HepG2 (cell line): ENCODE data around the gene WDR35.

ENCODE experiments used
- ETV6 ChIP-seq: sonication (generic); formaldehyde crosslinking; conservative IDR thresholded peaks from 2 replicates; pipeline ENCODE4 v1.4.0; 2020; ENCODE audit warnings: missing genetic modification reagents
- KDM5A ChIP-seq: fragments of 200-600 bp; sonication (generic); IDR thresholded peaks from 2 replicates; pipeline ENCODE4 v1.7.0; 2018; ENCODE audit warnings: antibody characterized with exemption, mild to moderate bottlenecking, low read length, borderline replicate concordance
- MLLT10 ChIP-seq: sonication (generic); formaldehyde crosslinking; IDR thresholded peaks from 2 replicates; pipeline ENCODE4 v1.4.0; 2020; ENCODE audit warnings: missing genetic modification reagents
- POLR2A ChIP-seq, 2 experiments: IDR thresholded peaks; 2 replicates each; pipeline ENCODE4 v1.6.1; 2011; ENCODE audit warnings: low read depth in 2 of 2, low read length in 2 of 2, mild to moderate bottlenecking in 1 of 2, moderate library complexity in 1 of 2; ENCODE audit not compliant: insufficient read depth in 1 of 2
- ZNF274 ChIP-seq: sonication (generic); formaldehyde crosslinking; IDR thresholded peaks from 2 replicates; pipeline ENCODE4 v1.5.1; 2020; ENCODE audit warnings: mild to moderate bottlenecking, missing genetic modification reagents
- ZNF510 ChIP-seq: sonication (generic); formaldehyde crosslinking; IDR thresholded peaks from 2 replicates; pipeline ENCODE4 v1.4.0; 2020; ENCODE audit warnings: low read depth, mild to moderate bottlenecking, missing genetic modification reagents
- ZNF558 ChIP-seq: sonication (generic); formaldehyde crosslinking; IDR thresholded peaks from 2 replicates; pipeline ENCODE4 v1.9.0; 2022; ENCODE audit warnings: mild to moderate bottlenecking, missing genetic modification reagents, borderline replicate concordance
- ZNF569 ChIP-seq: sonication (generic); formaldehyde crosslinking; IDR thresholded peaks from 2 replicates; pipeline ENCODE4 v1.5.0; 2020; ENCODE audit warnings: mild to moderate bottlenecking, missing genetic modification reagents, moderate library complexity, borderline replicate concordance
- TF ChIP-seq, protein P1 (sequence below): sonication (generic); formaldehyde crosslinking; IDR thresholded peaks from 2 replicates; pipeline ENCODE4 v1.5.0; 2020; ENCODE audit warnings: mild to moderate bottlenecking, missing genetic modification reagents, moderate library complexity
- TF ChIP-seq, protein P2 (sequence below): sonication (generic); formaldehyde crosslinking; IDR thresholded peaks from 2 replicates; pipeline ENCODE4 v1.5.0; 2020; ENCODE audit warnings: mild to moderate bottlenecking, missing genetic modification reagents

DNA sequence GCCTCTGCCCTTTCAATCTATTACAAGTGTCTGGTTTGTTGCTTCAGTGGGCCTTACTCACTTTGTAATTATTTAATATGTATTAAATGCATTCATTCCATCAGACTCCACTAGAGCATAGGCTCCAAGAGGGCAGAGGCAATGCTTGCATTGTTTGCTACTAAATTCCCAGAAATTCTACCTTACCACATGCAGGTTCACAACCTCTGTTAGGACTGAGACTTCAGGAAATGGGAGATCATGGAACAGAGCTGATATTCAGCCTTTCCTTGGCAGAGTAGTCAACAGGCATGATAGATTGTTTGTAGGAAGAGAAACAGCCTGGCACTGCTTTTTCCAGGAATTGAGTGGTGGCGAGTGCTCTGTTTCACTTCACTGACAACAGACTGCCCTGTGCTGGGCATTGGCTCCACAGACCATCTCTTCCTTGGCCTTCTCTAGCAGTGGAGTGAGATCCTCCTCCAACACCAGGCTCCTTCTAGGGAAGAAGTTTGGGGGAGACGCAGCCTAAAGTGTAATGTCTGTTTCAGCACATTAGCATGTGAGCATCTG, 28.8 kb upstream of the WDR35 start:
- TF ChIP-seq ZNF274 (CRISPR knock-in tag) (no peak), ETV6 (CRISPR knock-in tag) (no peak), ZNF558 (no peak), POLR2A (IDR thresholded peaks at IDR 0.05; ENCODE audit: insufficient read depth in 1 of 2, low read depth in 2 of 2, low read length in 2 of 2) (no peak), KDM5A (no peak), ZNF569 (CRISPR knock-in tag) (no peak), MLLT10 (CRISPR knock-in tag) (no peak), ZNF510 (CRISPR knock-in tag) (no peak)
- TF ChIP-seq, protein P1, sequence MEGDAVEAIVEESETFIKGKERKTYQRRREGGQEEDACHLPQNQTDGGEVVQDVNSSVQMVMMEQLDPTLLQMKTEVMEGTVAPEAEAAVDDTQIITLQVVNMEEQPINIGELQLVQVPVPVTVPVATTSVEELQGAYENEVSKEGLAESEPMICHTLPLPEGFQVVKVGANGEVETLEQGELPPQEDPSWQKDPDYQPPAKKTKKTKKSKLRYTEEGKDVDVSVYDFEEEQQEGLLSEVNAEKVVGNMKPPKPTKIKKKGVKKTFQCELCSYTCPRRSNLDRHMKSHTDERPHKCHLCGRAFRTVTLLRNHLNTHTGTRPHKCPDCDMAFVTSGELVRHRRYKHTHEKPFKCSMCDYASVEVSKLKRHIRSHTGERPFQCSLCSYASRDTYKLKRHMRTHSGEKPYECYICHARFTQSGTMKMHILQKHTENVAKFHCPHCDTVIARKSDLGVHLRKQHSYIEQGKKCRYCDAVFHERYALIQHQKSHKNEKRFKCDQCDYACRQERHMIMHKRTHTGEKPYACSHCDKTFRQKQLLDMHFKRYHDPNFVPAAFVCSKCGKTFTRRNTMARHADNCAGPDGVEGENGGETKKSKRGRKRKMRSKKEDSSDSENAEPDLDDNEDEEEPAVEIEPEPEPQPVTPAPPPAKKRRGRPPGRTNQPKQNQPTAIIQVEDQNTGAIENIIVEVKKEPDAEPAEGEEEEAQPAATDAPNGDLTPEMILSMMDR (CRISPR knock-in tag): no peak
- TF ChIP-seq, protein P2, sequence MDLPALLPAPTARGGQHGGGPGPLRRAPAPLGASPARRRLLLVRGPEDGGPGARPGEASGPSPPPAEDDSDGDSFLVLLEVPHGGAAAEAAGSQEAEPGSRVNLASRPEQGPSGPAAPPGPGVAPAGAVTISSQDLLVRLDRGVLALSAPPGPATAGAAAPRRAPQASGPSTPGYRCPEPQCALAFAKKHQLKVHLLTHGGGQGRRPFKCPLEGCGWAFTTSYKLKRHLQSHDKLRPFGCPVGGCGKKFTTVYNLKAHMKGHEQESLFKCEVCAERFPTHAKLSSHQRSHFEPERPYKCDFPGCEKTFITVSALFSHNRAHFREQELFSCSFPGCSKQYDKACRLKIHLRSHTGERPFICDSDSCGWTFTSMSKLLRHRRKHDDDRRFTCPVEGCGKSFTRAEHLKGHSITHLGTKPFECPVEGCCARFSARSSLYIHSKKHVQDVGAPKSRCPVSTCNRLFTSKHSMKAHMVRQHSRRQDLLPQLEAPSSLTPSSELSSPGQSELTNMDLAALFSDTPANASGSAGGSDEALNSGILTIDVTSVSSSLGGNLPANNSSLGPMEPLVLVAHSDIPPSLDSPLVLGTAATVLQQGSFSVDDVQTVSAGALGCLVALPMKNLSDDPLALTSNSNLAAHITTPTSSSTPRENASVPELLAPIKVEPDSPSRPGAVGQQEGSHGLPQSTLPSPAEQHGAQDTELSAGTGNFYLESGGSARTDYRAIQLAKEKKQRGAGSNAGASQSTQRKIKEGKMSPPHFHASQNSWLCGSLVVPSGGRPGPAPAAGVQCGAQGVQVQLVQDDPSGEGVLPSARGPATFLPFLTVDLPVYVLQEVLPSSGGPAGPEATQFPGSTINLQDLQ: no peak
